Right lobe of liver (tissue), 4 donors: Measurements from ENCODE around the gene HLA-DRB1.

Experiments
- POLR2A ChIP-seq: fragments of 450-650 bp; IDR thresholded peaks from one replicate; pipeline ENCODE4 v1.6.1; 2017; ENCODE audit warnings: antibody characterized with exemption, mild to moderate bottlenecking
- TF ChIP-seq, protein P1 (sequence below), 4 donors: fragments of 200-600 bp in 3 of 4; fragments of 450-650 bp in 1 of 4; IDR thresholded peaks; one replicate each; pipeline versions ENCODE4 v1.5.1 to v1.8.0; 2016 to 2022; ENCODE audit warnings: antibody characterized with exemption in 4 of 4, mild to moderate bottlenecking in 2 of 4
- donor health status: DM: no; HTN: no; CAD: no.
- donor health status: DM: no; HTN: no; CAD: no.
- donor health status: DM: no; HTN: yes; CAD: no.

- TF ChIP-seq, protein P1, sequence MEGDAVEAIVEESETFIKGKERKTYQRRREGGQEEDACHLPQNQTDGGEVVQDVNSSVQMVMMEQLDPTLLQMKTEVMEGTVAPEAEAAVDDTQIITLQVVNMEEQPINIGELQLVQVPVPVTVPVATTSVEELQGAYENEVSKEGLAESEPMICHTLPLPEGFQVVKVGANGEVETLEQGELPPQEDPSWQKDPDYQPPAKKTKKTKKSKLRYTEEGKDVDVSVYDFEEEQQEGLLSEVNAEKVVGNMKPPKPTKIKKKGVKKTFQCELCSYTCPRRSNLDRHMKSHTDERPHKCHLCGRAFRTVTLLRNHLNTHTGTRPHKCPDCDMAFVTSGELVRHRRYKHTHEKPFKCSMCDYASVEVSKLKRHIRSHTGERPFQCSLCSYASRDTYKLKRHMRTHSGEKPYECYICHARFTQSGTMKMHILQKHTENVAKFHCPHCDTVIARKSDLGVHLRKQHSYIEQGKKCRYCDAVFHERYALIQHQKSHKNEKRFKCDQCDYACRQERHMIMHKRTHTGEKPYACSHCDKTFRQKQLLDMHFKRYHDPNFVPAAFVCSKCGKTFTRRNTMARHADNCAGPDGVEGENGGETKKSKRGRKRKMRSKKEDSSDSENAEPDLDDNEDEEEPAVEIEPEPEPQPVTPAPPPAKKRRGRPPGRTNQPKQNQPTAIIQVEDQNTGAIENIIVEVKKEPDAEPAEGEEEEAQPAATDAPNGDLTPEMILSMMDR (IDR thresholded peaks at IDR 0.05) = no peak
- TF ChIP-seq POLR2A = no peak
Measured at GRCh38 chr6:32539839-32540238, 49.8 kb downstream of the HLA-DRB1 start.
